Endothelial cell of umbilical vein (primary cell): ENCODE measurements around the gene SIGMAR1. TPM values are rescaled to one million over a fixed set of nuclear protein-coding genes. Genes with fewer than 3 reads are reported as not detected.

Experiments
- BruUV-seq: library from RNA; stranded (reverse); fragments of 400-500 nt; replicated peaks from 2 replicates; lab custom pipeline; 2021; lab: Mats Ljungman, UMichigan
- CTCF ChIA-PET: fragments of 300-600, 350-600 bp; sonication (Branson Sonifier 250); formaldehyde crosslinking; loops from one replicate; lab custom pipeline; 2021; ENCODE audit warnings: antibody characterized with exemption, inconsistent platforms; lab: Charles Lee
- POLR2A ChIA-PET: fragments of 300-600, 350-600 bp; sonication (Branson Sonifier 250); formaldehyde crosslinking; loops from one replicate; lab custom pipeline; 2021; ENCODE audit warnings: antibody characterized with exemption, inconsistent platforms; lab: Charles Lee
- DNase-seq: peaks from one replicate; pipeline ENCODE4 v3.0.0-alpha.2; 2011; ENCODE audit warnings: low read depth, low spot score
- FAIRE-seq: peaks from 2 replicates; lab custom pipeline; 2011; peaks lifted over from hg19 to GRCh38; lab: Jason Lieb, UNC
- H2AFZ ChIP-seq: 2 replicates; pipeline ENCODE4 v1.6.0; 2012; ENCODE audit warnings: low read depth, low read length, control low read depth, inconsistent platforms
- H3K27ac ChIP-seq: 2 replicates; pipeline ENCODE4 v1.5.1; 2011; ENCODE audit warnings: low read depth, mild to moderate bottlenecking, control low read depth, low read length, moderate library complexity; ENCODE audit not compliant: insufficient read depth
- H3K27me3 ChIP-seq, 2 experiments: 2 replicates each; pipeline versions ENCODE4 v1.6.0 to v1.6.1; 2011; ENCODE audit warnings: low read length in 2 of 2, mixed read lengths in 1 of 2; ENCODE audit not compliant: control insufficient read depth in 2 of 2, insufficient read depth in 2 of 2
- H3K36me3 ChIP-seq, 2 experiments: 2 replicates in 1 of 2; 3 replicates in 1 of 2; pipeline ENCODE4 v1.5.1; 2011; ENCODE audit warnings: low read length in 2 of 2, mild to moderate bottlenecking in 1 of 2, moderate library complexity in 1 of 2; ENCODE audit not compliant: control insufficient read depth in 2 of 2, insufficient read depth in 2 of 2; ENCODE audit errors: extremely low read depth in 1 of 2
- H3K4me1 ChIP-seq: 3 replicates; pipeline ENCODE4 v1.5.1; 2011; ENCODE audit warnings: mild to moderate bottlenecking, low read length; ENCODE audit not compliant: control insufficient read depth, insufficient read depth; ENCODE audit errors: extremely low read depth
- H3K4me2 ChIP-seq: 2 replicates; pipeline ENCODE4 v1.6.1; 2011; ENCODE audit warnings: low read length, control low read depth, mixed read lengths; ENCODE audit not compliant: insufficient read depth
- H3K4me3 ChIP-seq, 3 experiments: fragments of 200-600 bp in 1 of 3; sonication (generic), shearing (Covaris generic) in 1 of 3; replicated peaks in 1 of 3; 2 replicates each; pipeline ENCODE4 v1.5.1; 2011 to 2016; ENCODE audit warnings: control low read depth in 3 of 3, low read length in 3 of 3, mild to moderate bottlenecking in 2 of 3, inconsistent platforms in 1 of 3, low read depth in 1 of 3, moderate library complexity in 1 of 3; ENCODE audit not compliant: insufficient read depth in 1 of 3
- H3K79me2 ChIP-seq: 2 replicates; pipeline ENCODE4 v1.6.0; 2012; ENCODE audit warnings: low read length, inconsistent platforms; ENCODE audit not compliant: control insufficient read depth, insufficient read depth
- H3K9ac ChIP-seq: replicated peaks from 2 replicates; pipeline ENCODE3; 2011; ENCODE audit warnings: low read length, control low read depth; ENCODE audit not compliant: insufficient read depth; ENCODE audit errors: extremely low read depth
- H3K9me1 ChIP-seq: replicated peaks from 3 replicates; pipeline ENCODE4 v1.6.0; 2011; ENCODE audit warnings: mild to moderate bottlenecking, low read length; ENCODE audit not compliant: control insufficient read depth, insufficient read depth; ENCODE audit errors: extremely low read depth
- H3K9me3 ChIP-seq: replicated peaks from 2 replicates; pipeline ENCODE4 v1.5.1; 2012; ENCODE audit warnings: low read length, inconsistent platforms; ENCODE audit not compliant: control insufficient read depth, insufficient read depth
- H4K20me1 ChIP-seq: replicated peaks from 2 replicates; pipeline ENCODE3; 2011; ENCODE audit warnings: mild to moderate bottlenecking, low read length; ENCODE audit not compliant: control insufficient read depth, insufficient read depth; ENCODE audit errors: extremely low read depth
- CTCF ChIP-seq, 2 donors: IDR thresholded peaks; 1 replicate in 1 of 2; 2 replicates in 1 of 2; pipeline ENCODE4 v1.5.1; 2011; ENCODE audit warnings: low read length in 2 of 2, mild to moderate bottlenecking in 2 of 2, moderate library complexity in 2 of 2, control low read depth in 1 of 2, inconsistent platforms in 1 of 2, low read depth in 1 of 2; ENCODE audit not compliant: insufficient read depth in 1 of 2; ENCODE audit errors: extremely low read depth in 1 of 2
- EZH2 ChIP-seq: IDR thresholded peaks from 2 replicates; pipeline ENCODE4 v1.6.1; 2012; ENCODE audit warnings: borderline replicate concordance, low read depth, mild to moderate bottlenecking, moderate library complexity, low read length, inconsistent platforms; ENCODE audit not compliant: severe bottlenecking
- FOS ChIP-seq: IDR thresholded peaks from 2 replicates; pipeline ENCODE4 v1.6.1; 2011; ENCODE audit warnings: mild to moderate bottlenecking, low read length, moderate library complexity, borderline replicate concordance; ENCODE audit not compliant: insufficient read depth
- GATA2 ChIP-seq: IDR thresholded peaks from 2 replicates; pipeline ENCODE4 v1.7.0; 2011; ENCODE audit warnings: low read depth, mild to moderate bottlenecking, moderate library complexity, mixed read lengths, low read length; ENCODE audit not compliant: insufficient read length, insufficient read depth
- JUN ChIP-seq: IDR thresholded peaks from 2 replicates; pipeline ENCODE4 v1.6.1; 2011; ENCODE audit warnings: borderline replicate concordance, low read depth; ENCODE audit not compliant: insufficient read length, insufficient read depth
- POLR2A ChIP-seq: IDR thresholded peaks from 2 replicates; pipeline ENCODE4 v1.6.1; 2012; ENCODE audit warnings: low read depth, mild to moderate bottlenecking, control low read depth, low read length
- POLR2AphosphoS5 ChIP-seq: IDR thresholded peaks from 2 replicates; pipeline ENCODE4 v1.6.1; 2012; ENCODE audit warnings: low read depth, mild to moderate bottlenecking, control low read depth, low read length, moderate library complexity; ENCODE audit not compliant: insufficient read depth
- dilution Hi-C: fragments of 300-500 bp; cut with MboI; formaldehyde crosslinking; loops from one replicate; pipeline ENCODE4 v1.15.0; 2019; ENCODE audit warnings: low sequenced_read_pairs; ENCODE audit not compliant: extremely low pct_ligation_motif_present
- intact Hi-C: fragments of 100-400 bp; cut with micrococcal nuclease; formaldehyde crosslinking; loops from one replicate; pipeline ENCODE4 v1.10.0; 2022
- polyA plus RNA-seq, 4 experiments: library from polyadenylated mRNA; depleted of rRNA in 3 of 4; stranded (reverse) in 3 of 4; unstranded in 1 of 4; fragments of >200 nt; gene quantifications; 2 replicates each; pipeline versions ENCODE4 v1.2.1 to v1.2.3, GENCODE V29; 2011 to 2012; ENCODE audit warnings: missing spikeins in 1 of 4
- total RNA-seq: library from RNA; stranded (reverse); gene quantifications from 2 replicates; pipeline ENCODE4 v1.2.3, GENCODE V29; 2021
- TF ChIP-seq, protein P1 (sequence below): IDR thresholded peaks from 2 replicates; pipeline ENCODE4 v1.6.1; 2011; ENCODE audit not compliant: insufficient read depth, insufficient read length

Gene SIGMAR1
- total and polyA plus RNA-seq, 2 donors (not counting 3 experiments of a cell fraction or from before 2014, with no cell fraction given): 78.4 to 81.2 TPM

DNA sequence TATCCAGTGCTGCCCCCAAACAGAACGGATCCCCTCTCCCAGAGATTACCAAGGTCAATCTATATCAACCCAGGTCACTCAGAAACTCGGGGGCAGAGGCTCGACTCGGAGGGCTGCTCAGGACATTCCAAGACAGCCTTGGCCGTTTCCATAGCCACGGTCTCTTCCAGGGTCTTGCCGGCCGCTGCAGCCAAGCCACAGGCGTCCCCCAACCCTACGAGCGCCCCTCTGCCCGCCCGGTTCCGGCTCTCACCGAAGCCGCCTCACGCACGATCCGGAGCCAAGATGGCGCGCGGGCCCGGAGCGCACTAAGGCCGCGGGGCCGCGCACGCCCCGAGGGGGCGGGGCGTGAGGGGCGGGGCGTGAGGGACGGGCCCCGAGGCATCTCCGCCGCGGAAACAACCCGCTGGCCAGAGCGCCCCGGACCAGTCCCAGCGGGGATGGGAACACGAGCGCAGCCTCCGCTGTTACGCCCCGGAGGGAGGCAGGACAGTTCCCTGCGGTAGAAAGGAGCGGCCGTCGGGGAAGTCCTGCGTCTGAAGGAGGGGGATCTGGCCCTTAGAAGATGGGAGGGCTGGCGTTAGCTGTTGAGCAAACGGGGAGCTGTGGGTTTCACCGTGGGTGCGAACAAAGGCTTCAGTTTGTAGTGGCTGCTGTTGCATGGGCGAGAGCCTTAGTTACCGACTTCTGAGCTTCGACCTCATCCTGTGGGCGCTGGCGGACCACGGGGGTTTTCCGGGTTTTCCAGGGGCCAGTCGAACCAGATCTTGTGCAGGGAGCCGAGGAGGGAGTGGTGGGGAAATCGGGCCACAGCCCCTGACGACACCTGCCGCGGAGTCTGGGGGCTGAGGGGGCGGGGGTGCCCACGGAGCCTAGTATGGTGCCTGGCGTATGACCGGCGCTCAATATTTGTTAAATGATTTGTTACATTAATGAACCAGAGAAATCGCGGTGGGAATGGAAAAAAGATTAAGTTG, 25.5 kb downstream of the SIGMAR1 start, which contains the start of gene RPP25L:
TSS of gene RPP25L (minus strand) at position 287 of the 977 bp plus-strand sequence. CDS start 801 bp downstream, outside the sequence.
- H3K9me1 ChIP-seq: no peaks in the 10 kb centered on the region
- POLR2A ChIA-PET: interaction anchor here (1.5 kb wide), 1 partner anchor 23 kb away, joined by 3 read pairs; no protein-coding TSS in a partner anchor
- H3K27ac ChIP-seq: peak within 1 kb of the TSS; percentile 72
- H3K4me3 ChIP-seq: peak within 1 kb of the TSS; percentile 41 to 79 (median 77)
- H4K20me1 ChIP-seq: no peaks in the 10 kb centered on the region
- H3K4me1 ChIP-seq: peaks cover 13% of the 10 kb centered on the region
- H3K9me3 ChIP-seq: no peaks in the 10 kb centered on the region
- peak within 1 kb of the TSS; percentile 71 for H3K4me2 ChIP-seq
- no peaks in the 10 kb centered on the region for H3K27me3 ChIP-seq
- peak within 1 kb of the TSS; percentile 93 for H3K9ac ChIP-seq
- DNase-seq (peak; percentile 83), FAIRE-seq (peak; percentile 94)
- peaks cover 2% of the 10 kb centered on the region for H3K79me2 ChIP-seq
- peak within 1 kb of the TSS; percentile 96 for H2AFZ ChIP-seq
- H3K36me3 ChIP-seq: peaks cover 0 to 11% of the 10 kb centered on the region in 2 experiments
- dilution Hi-C loops (no loop called here), intact Hi-C loops (loop anchor here (1.0 to 5.0 kb wide), 3 partner anchors 22 to 155 kb away; partner anchors contain the start of genes DNAI1 and FAM219A)
- BruUV-seq: no TSS peak
- TF ChIP-seq JUN (no peak), CTCF (IDR thresholded peaks at IDR 0.05; ENCODE audit: extremely low read depth in 1 of 2, insufficient read depth in 1 of 2, low read depth in 1 of 2, low read length in 2 of 2) (no peak), GATA2 (no peak), EZH2 (no peak), POLR2A (peak; percentile 87), POLR2AphosphoS5 (peak; percentile 92), FOS (no peak)
- TF ChIP-seq, protein P1, sequence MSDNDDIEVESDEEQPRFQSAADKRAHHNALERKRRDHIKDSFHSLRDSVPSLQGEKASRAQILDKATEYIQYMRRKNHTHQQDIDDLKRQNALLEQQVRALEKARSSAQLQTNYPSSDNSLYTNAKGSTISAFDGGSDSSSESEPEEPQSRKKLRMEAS: no peak
- CTCF ChIA-PET: interaction anchor here (0.7 to 7.1 kb wide), 8 partner anchors 8 to 53 kb away, joined by 3 to 130 read pairs (median 5); partner anchors contain the start of genes ARID3C, DCTN3 and SIGMAR1
